NOMO-1 (cell line): ENCODE data around the gene C11orf98.
"Not testable (repeated sequence)": the region's sequence is repeated elsewhere in the genome, so short reads cannot be mapped to it uniquely, and the experiment has no call there.

Experiments used
- DNase-seq, 2 experiments: peaks; one replicate each; lab custom pipeline; 2025; ENCODE audit not compliant: unreplicated experiment in 2 of 2; lab: John Stamatoyannopoulos, UW

The C11orf98 gene

GRCh38 chr11:62687508-62688396, 22.7 kb upstream of the C11orf98 start:
- DNase-seq = no peak

GRCh38 chr11:62682518-62682917, 17.5 kb upstream of the C11orf98 start:
- DNase-seq = no peak

DNA sequence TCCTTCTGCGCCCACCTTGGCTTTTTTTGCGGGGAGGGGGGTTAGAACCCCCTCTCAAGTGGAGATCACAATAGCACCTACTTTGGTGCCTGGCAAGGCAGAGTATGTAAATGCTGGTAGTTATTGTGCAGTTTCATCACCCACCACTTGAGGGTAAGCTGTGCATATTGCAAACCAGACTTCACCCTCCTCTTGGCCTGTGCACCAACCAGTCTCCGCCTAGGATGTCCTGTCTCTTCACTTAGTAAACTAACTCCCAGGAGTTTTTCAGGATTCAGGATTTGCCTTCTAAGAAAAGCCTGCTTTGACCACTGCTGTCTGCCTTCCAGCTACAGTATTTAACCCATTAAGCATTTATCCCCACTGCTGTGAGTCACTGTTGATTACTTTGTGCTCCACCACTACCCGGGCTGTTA, 15.8 kb upstream of the C11orf98 start:
- peak; percentile 8 to 50 for DNase-seq

DNA sequence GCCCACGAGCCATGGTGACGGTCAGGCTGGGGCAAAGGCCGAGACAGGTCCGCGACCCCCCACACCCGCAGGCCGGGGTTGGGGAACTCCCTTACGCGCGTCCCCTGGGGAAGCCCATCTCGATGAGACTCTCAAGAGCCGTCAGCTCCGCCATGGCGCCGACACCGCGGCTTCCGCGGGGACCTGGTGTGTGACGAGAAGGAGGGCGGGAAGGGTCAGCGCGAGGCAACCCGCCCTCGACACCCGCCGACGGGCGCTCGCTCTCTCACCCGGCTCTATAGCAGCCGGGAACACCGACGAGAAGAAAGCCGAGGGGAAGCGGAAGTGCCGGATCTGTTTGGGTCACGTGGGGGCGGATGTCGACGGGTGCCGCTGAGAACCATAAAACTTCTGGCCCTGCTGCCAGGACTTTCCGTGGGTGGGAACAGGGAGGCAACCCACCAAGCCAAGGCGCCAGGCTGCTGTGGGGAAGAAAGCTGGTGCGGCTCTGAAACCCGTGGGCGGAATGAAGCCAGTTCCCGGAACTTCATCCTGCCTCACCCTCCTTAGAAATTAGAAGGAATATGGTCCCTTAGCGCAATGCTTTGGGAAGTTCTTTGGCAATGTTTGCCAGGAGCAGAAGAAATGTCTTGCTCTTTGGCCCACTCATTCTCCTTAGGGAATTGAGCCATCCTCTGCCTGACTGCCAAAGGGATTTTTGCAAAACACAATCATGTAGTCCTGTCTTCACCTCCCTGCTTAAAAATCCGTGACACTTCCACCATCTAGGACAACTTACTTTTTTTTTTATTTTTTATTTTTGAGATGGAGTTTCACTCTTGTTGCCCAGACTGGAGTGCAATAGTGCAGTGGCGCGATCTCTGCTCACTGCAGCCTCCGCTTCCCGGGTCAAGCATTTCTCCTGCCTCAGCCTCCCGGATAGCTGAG, 14.0 kb upstream of the C11orf98 start, which contains the start of gene UBXN1:
UBXN1 (minus strand) TSS at position 304 of the 927 bp plus-strand sequence; CDS start at position 154, 150 bp downstream.
- peak; percentile 86 to 88 for DNase-seq

DNA sequence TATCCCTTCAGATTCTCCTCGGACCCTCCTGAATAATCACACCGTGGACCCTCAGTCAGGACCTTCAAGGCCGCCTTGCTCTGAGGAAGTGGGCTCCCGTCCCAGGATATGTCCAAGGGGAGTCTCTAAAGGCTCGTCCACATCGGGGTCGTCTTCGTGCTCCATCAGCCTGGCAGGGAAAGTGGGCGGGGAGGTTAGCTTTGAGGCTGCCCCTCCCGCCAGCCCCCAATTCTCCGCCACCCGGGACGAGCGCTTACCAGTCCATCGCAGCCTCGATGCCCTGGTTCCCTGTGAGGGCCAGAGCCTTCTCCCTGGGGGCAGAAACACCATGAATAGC, 13.4 kb upstream of the C11orf98 start:
- no peak for DNase-seq

- DNase-seq = no peak
Observed at GRCh38 chr11:62677714-62678113, 12.7 kb upstream of the C11orf98 start.

- DNase-seq = no peak
Observed at GRCh38 chr11:62677156-62677555, 12.1 kb upstream of the C11orf98 start.

- DNase-seq = no peak
Observed at GRCh38 chr11:62676698-62677097, 11.7 kb upstream of the C11orf98 start.

- DNase-seq = not testable (repeated sequence)
Observed at GRCh38 chr11:62675415-62675814, 10.4 kb upstream of the C11orf98 start.

DNA sequence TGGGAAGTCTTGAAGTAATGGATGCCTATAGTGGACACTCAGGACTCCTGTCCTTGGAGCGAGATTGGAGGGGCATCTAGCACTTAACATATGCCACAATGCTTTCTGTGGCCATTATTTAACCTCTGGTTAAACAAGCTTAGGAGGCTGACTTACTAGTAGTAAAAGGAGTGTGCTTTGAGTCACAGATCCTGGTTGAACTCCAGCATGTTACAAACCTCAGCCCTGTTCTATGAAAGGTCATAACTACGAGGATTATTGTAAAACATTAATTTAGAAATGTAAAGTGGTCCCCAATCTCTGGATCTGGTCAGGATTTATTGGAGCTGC, 8.2 kb upstream of the C11orf98 start:
- DNase-seq = no peak

DNA sequence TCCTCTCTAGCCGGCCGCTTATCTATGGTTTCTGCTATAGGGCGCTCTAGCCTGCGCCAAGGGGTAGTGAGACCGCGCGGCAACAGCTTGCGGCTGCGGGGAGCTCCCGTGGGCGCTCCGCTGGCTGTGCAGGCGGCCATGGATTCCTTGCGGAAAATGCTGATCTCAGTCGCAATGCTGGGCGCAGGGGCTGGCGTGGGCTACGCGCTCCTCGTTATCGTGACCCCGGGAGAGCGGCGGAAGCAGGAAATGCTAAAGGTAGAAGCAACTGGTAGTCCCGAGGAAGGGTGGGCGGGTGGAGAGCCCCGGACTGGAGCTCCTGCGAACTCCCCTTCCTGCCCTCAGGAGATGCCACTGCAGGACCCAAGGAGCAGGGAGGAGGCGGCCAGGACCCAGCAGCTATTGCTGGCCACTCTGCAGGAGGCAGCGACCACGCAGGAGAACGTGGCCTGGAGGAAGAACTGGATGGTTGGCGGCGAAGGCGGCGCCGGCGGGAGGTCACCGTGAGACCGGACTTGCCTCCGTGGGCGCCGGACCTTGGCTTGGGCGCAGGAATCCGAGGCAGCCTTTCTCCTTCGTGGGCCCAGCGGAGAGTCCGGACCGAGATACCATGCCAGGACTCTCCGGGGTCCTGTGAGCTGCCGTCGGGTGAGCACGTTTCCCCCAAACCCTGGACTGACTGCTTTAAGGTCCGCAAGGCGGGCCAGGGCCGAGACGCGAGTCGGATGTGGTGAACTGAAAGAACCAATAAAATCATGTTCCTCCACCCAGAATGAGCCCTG, 6.8 kb upstream of the C11orf98 start, which contains the start of the genes LBHD1 and UQCC3:
LBHD1 (minus strand) TSS at position 660 of the 782 bp plus-strand sequence. CDS start 2,236 bp downstream, outside the sequence.
UQCC3 (plus strand) TSS at position 66 of the 782 bp plus-strand sequence; CDS start at position 139, 73 bp downstream.
- DNase-seq = peak; percentile 88 to 92

- peak in 1 of 2 experiments; percentile 51 for DNase-seq
Observed at GRCh38 chr11:62671236-62671607, 6.2 kb upstream of the C11orf98 start.

DNA sequence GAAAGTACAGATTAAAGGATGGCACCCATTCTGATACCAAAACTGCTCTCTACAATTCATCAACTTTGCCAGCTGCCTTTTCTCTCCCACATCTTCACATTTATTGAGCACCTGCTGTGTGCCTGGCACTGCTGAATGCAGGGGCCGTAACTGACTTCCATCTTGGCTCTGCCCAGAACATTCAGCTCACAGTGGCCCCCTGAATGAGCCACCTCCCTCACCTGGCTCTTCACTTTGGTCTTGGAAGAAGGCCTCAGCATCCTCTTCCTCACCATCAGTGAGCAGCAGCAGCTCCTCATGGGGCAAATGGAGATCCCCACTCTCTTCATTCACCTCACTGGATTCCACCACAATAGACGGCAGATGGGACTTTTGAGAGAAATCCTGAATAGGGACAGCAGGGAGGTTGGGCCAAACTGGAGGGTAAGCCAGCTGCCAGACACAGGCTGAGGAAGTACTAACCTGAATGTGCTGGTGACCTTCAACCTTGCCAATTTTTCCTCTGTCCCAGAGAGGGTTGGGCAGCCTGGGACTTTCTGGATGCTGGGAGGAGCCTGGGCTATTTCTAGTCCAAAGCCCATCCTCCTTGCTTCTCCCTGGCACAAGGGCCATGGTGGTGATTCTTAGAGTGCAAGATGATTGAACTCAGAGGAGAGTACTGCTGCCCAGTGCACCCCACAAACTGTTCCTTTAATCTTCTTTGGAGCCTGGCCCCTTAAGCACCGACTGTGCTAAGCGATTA, 4.6 kb upstream of the C11orf98 start:
- DNase-seq = no peak

GRCh38 chr11:62667460-62667859, 2.5 kb upstream of the C11orf98 start:
- DNase-seq = no peak

DNA sequence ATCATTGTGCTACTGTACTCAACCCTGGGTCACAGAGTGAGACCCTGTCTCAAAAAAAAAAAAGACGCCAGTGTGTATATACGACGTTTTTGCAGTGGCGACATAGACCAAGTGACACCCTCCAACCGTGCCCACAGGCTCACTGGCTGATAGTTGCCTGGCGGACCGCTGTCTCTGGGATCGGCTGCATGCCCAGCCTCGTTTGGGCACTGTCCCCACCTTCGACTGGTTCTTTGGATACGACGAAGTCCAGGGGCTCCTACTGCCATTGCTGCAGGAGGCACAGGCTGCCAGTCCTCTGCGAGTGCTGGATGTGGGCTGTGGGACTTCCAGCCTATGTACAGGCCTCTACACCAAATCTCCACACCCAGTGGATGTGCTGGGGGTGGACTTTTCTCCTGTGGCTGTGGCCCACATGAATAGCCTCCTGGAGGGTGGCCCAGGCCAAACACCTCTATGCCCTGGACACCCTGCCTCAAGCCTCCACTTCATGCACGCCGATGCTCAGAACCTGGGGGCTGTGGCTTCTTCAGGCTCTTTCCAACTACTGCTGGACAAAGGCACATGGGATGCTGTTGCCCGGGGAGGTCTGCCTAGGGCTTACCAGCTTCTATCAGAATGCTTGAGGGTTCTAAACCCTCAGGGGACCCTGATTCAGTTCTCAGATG, 1.4 kb upstream of the C11orf98 start:
- no peak for DNase-seq

- peak; percentile 37 to 62 for DNase-seq
Observed at GRCh38 chr11:62665599-62666258, 719 bp upstream of the C11orf98 start.

DNA sequence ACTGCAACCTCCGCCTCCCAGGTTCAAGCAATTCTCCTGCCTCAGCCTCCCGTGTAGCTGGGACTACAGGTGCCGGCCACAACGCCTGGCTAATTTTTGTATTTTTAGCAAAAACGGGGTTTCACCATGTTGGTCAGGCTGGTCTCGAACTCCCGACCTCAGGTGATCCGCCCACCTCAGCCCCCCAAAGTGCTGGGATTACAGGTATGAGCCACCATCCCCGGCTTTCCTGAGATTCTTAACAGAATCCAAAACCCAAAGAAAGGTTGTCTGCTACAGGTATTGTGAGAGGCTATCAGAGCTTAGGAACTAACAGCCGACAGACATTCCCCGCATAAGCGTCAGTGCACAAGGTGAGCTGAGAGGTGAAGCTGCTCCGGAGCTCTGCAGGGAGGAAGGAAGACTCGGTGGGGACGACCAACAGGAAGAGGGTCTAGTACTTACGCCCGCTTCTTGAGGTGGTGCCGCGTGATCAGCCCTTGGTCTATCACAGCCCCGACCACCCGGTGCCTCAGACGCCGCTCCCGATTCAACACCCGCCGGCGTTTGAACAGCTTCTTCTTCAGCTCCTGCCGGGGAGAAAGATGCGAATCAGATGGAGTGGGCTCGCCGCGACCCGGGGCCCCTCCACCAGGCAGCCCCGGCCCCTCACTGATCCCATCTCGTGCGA, 470 bp downstream of the C11orf98 start:
- peak in 1 of 2 experiments; percentile 61 for DNase-seq

DNA sequence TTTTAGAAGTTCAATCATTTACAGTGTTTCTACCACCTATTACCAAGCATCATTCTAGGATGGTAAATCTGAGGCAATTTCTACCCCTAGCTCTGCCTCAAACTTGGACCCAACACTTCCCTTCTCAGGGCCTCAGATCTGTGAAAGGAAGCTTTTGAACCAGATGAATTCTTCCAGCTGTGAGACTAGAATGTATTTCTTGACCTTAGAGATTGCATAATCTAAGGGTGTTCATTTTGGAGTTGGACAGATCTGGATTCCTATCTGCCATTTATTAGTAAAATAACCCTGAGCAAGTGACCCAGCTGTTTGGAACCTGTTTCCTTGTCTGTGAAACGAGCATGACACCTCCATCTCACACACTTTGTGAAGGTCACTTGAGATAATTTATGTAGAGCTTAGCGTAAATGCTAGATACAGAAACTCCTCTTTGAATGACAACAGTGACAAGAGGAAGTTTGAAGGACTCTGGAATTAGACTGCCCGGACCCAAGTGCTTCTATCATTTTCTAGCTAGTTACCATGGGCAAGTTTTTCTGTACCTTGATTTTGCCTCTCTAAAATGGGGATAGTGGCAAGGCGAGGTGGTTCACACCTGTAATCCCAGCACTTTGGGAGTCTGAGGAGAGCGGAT, 8.1 kb downstream of the C11orf98 start:
- DNase-seq = peak; percentile 14 to 27
